ENCODE results near the gene NSD2. TPM values are rescaled to one million over a fixed set of nuclear protein-coding genes. Genes with fewer than 3 reads are reported as not detected.
"Not testable (repeated sequence)": the region's sequence is repeated elsewhere in the genome, so short reads cannot be mapped to it uniquely, and the experiment has no call there.

The NSD2 gene
- total RNA-seq, 4 donors from 2014 or later: 56.0 to 255 (median 98.9) TPM

DNA sequence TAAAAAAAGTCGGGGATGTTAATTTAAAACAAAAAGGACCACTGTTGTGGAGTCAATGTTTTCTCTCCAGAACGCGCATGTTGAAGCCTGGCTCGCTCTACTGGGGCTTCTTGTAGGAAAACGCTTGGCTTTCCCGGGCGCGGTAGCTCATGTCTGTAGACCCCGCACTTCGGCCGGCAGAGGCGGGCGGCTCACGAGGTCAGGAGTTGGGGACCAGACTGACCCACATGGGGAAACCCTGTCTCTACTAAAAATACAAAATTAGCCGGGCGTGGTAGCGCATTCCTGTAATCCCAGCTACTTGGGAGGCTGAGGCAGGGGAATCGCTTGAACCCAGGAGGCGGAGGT lies 122.0 kb downstream of the NSD2 start:
- Histone ChIP-seq H3K4me1 (no peaks in the 10 kb centered on the region), H3K4me3 (no peak overlapping the region), H3K27me3 (no peaks in the 10 kb centered on the region), H3K9me3 (peaks cover 0 to 3% (median 0%) of the 10 kb centered on the region in 4 donors), H3K36me3 (peaks cover 0 to 31% (median 0%) of the 10 kb centered on the region in 3 donors), H3K27ac (no peak overlapping the region)
- no peak for TF ChIP-seq POLR2A (IDR thresholded peaks at IDR 0.05)
- TF ChIP-seq, protein P1, sequence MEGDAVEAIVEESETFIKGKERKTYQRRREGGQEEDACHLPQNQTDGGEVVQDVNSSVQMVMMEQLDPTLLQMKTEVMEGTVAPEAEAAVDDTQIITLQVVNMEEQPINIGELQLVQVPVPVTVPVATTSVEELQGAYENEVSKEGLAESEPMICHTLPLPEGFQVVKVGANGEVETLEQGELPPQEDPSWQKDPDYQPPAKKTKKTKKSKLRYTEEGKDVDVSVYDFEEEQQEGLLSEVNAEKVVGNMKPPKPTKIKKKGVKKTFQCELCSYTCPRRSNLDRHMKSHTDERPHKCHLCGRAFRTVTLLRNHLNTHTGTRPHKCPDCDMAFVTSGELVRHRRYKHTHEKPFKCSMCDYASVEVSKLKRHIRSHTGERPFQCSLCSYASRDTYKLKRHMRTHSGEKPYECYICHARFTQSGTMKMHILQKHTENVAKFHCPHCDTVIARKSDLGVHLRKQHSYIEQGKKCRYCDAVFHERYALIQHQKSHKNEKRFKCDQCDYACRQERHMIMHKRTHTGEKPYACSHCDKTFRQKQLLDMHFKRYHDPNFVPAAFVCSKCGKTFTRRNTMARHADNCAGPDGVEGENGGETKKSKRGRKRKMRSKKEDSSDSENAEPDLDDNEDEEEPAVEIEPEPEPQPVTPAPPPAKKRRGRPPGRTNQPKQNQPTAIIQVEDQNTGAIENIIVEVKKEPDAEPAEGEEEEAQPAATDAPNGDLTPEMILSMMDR (IDR thresholded peaks at IDR 0.05): no peak
- DNase-seq: no peak

DNA sequence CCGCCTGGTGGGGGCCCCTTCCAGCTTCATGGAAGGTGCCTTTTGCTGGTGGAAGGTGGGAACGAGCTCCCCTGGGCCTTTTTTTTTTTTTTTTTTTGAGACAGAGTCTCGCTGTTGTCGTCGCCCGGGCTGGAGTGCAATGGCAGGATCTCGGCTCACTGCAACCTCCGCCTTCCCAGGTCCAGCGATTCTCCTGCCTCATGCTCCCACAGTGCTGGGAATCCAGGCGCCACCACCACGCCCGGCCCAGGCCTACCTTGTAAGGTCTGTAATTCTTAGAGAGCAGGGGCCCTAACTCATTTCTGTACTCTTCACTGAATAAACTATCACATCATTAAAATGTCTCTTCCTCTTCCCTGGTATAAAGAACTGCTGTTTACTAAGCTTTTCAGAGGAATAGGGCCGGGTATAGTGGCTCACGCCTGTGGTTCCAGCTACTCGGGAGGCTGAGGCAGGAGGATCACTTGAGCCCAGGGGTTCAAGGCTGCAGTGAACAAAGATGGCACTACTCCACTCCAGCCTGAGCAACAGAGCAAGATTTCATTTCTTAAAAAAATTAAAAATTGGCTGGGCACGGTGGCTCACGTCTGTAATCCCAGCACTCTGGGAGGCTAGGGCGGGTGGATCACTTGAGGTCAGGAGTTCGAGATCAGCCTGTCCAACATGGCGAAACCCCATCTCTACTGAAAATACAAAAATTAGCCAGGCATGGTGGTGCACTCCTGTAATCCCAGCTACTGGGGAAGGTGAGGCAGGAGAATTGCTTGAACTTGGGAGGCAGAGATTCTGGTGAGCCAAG lies 122.7 kb downstream of the NSD2 start:
- H3K4me1 ChIP-seq, H3K9me3 ChIP-seq, DNase-seq, H3K4me3 ChIP-seq, H3K27me3 ChIP-seq, H3K27ac ChIP-seq: not testable (repeated sequence)
- H3K36me3 ChIP-seq: peaks cover 0 to 25% (median 0%) of the 10 kb centered on the region in 3 donors

DNA sequence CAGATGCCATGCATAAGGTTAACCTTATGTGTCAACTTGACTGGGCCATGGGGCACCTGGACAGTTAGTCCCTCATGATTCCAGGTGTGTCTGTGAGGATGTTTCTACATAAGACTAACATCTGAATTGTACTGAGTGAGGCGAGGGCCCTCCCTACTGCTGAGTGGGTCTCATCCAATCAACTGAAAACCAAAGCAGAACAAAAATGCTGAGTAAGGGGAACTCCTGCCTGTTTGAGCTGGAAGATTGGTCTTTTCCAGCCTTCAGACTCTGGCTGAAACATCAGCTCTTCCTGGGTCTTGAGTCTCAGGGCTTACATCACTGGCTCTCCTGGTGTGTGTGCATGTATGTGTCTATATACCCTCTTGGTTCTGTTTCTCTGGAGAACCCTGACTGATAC lies 123.7 kb downstream of the NSD2 start:
- no peak overlapping the region for H3K27ac ChIP-seq
- no peaks in the 10 kb centered on the region for H3K27me3 ChIP-seq
- peaks cover 0 to 3% (median 0%) of the 10 kb centered on the region in 4 donors for H3K9me3 ChIP-seq
- H3K36me3 ChIP-seq: peaks cover 0 to 15% (median 0%) of the 10 kb centered on the region in 3 donors
- TF ChIP-seq POLR2A (IDR thresholded peaks at IDR 0.05): no peak
- TF ChIP-seq, protein P1 (IDR thresholded peaks at IDR 0.05): no peak
- H3K4me1 ChIP-seq: no peaks in the 10 kb centered on the region
- no peak for DNase-seq
- H3K4me3 ChIP-seq: no peak overlapping the region

DNA sequence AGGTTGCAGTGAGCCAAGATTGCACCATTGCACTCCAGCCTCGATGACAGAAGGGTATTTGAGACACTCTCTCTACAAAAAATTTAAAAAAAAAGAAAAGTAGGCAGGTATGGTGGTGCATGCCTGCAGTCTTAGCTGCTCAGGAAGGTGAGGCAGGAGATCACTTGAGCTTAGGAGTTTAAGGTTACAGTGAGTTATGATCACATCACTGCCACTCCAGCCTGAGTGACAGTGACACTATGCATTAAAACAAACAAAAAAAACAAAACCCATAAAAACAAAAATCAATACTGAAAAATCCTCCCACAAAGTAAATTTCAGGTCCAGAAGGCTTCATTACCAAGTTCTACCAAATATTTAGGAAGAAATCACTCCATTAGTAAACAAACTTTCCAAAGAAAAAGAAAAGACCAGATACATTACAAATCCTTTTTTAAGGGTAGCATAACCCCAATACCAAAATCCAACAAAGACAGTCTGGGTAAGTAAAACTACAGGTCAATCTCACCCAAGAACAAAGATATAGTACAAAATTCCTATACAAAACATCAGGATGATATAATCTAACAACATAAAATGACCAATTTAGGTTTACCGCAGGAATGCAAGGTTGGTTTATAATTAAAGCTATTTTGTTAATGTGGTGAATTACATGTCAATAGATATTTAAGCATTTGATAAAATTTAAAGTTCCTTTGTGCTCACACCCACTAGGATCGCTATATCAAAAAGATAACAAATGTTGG lies 125.8 kb downstream of the NSD2 start:
- no peaks in the 10 kb centered on the region for H3K27me3 ChIP-seq
- H3K36me3 ChIP-seq: no peaks in the 10 kb centered on the region
- H3K4me1 ChIP-seq: no peaks in the 10 kb centered on the region
- H3K9me3 ChIP-seq: peaks cover 0 to 3% (median 0%) of the 10 kb centered on the region in 4 donors
- no peak for TF ChIP-seq POLR2A (IDR thresholded peaks at IDR 0.05)
- TF ChIP-seq, protein P1 (IDR thresholded peaks at IDR 0.05): no peak
- DNase-seq: no peak
- H3K4me3 ChIP-seq: no peak overlapping the region
- H3K27ac ChIP-seq: no peak overlapping the region

DNA sequence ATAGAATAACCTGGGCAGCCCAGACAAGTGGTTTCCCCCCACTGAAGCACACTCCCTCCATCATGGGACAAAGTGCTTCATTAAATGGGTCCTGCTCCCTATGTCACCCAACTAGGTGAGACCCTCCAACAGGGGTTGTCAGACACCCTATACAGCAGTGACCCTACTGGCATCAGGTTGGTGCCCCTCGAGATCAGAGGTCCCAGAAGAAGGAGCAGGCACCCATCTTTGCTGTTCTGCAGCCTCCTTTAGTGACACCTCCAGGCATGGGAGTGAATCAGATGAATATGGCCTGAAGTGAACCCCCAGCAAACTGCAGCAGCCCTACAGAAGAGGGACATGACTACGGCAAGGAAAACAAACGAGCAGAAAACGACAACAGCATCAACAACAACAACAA lies 126.5 kb downstream of the NSD2 start:
- TF ChIP-seq, protein P1 (IDR thresholded peaks at IDR 0.05): no peak
- TF ChIP-seq POLR2A (IDR thresholded peaks at IDR 0.05): no peak
- Histone ChIP-seq H3K9me3 (peaks cover 0 to 3% (median 0%) of the 10 kb centered on the region in 4 donors), H3K27me3 (no peaks in the 10 kb centered on the region), H3K4me1 (no peaks in the 10 kb centered on the region), H3K36me3 (no peaks in the 10 kb centered on the region), H3K4me3 (no peak overlapping the region), H3K27ac (no peak overlapping the region)
- DNase-seq: no peak

DNA sequence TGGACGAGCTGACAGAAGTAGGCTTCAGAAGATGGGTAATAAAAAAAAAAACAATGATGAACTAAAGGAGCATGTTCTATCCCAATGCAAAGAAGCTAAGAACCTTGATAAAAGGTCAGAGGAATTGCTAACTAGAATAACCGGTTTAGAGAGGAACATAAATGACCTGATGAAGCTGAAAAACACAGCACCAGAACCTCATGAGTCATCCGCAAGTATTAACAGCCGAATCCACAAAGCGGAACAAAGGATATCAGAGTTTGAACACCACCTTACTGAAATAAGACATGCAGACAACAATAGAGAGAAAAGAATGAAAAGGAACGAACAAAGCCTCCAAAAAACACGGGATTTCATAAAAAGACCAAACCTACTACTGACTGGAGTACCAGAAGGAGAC lies 127.1 kb downstream of the NSD2 start:
- H3K27ac ChIP-seq: peak overlapping the region in 1 of 4 donors; percentile 15
- no peaks in the 10 kb centered on the region for H3K4me1 ChIP-seq
- H3K27me3 ChIP-seq: no peaks in the 10 kb centered on the region
- TF ChIP-seq, protein P1 (IDR thresholded peaks at IDR 0.05): no peak
- no peak for TF ChIP-seq POLR2A (IDR thresholded peaks at IDR 0.05)
- peaks cover 0 to 4% (median 0%) of the 10 kb centered on the region in 3 donors for H3K36me3 ChIP-seq
- H3K9me3 ChIP-seq: peaks cover 0 to 3% (median 0%) of the 10 kb centered on the region in 4 donors
- H3K4me3 ChIP-seq: no peak overlapping the region
- DNase-seq: no peak

DNA sequence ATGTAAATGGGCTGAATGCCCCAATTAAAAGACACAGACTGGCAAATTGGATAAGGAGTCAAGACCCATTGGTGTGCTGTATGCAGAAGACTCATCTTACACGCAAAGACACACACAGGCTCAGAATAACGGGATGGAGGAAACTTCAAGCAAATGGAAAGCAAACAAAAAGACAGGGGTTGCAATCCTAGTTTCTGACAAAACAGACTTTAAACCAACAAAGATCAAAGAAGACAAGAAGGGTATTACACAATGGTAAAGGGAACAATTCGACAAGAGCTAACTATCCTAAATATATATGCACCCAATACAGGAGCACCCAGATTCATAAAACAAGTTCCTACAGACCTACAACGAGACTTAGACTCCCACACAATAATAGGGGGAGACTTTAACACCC lies 128.1 kb downstream of the NSD2 start:
- H3K36me3 ChIP-seq: peaks cover 0 to 13% (median 0%) of the 10 kb centered on the region in 3 donors
- H3K4me1 ChIP-seq, H3K27me3 ChIP-seq, H3K27ac ChIP-seq, DNase-seq, H3K9me3 ChIP-seq, H3K4me3 ChIP-seq: not testable (repeated sequence)

DNA sequence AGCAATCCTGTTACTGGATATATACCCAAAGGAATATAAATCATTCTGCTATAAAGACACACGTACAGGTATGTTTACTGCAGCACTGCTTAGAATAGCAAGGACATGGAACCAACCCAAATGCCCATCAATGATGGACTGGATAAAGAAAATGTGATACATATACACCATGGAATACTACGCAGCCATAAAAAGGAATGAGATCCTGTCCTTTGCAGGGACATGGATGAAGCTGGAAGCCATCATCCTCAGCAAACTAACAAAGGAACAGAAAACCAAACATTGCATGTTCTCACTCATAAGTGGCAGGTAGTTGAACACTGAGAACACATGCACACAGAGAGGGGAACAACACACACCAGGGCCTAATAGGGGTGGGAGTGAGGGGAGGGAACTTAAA lies 132.2 kb downstream of the NSD2 start:
- not testable (repeated sequence) for H3K4me1 ChIP-seq, H3K27ac ChIP-seq, H3K27me3 ChIP-seq, H3K9me3 ChIP-seq, H3K4me3 ChIP-seq, DNase-seq
- peaks cover 0 to 13% (median 0%) of the 10 kb centered on the region in 3 donors for H3K36me3 ChIP-seq

All from Peyer's patch (tissue), 4 donors.